Keratinocyte (primary cell): ENCODE results near the gene NCKAP1. TPM values are rescaled to one million over a fixed set of nuclear protein-coding genes. Genes with fewer than 3 reads are reported as not detected.

Experiments
- DNase-seq: peaks from one replicate; pipeline ENCODE4 v3.0.0-alpha.2; 2011; ENCODE audit warnings: low read depth, missing footprints, low spot score
- FAIRE-seq: peaks from 2 replicates; lab custom pipeline; 2011; peaks lifted over from hg19 to GRCh38; lab: Jason Lieb, UNC
- H2AFZ ChIP-seq: 2 replicates; pipeline ENCODE4 v1.6.0; 2012; ENCODE audit warnings: low read length, control low read depth, inconsistent platforms; ENCODE audit not compliant: control insufficient read depth
- H3K27ac ChIP-seq: 2 replicates; pipeline ENCODE4 v1.5.1; 2011; ENCODE audit warnings: low read length; ENCODE audit not compliant: control insufficient read depth, insufficient read depth
- H3K27me3 ChIP-seq: 3 replicates; pipeline ENCODE4 v1.6.0; 2011; ENCODE audit warnings: low read length; ENCODE audit not compliant: control insufficient read depth, insufficient read depth; ENCODE audit errors: extremely low read depth
- H3K36me3 ChIP-seq, 2 experiments: 2 replicates in 1 of 2; 3 replicates in 1 of 2; pipeline ENCODE4 v1.5.1; 2011; ENCODE audit warnings: low read length in 2 of 2, mild to moderate bottlenecking in 1 of 2; ENCODE audit not compliant: control insufficient read depth in 2 of 2, insufficient read depth in 2 of 2; ENCODE audit errors: extremely low read depth in 1 of 2
- H3K4me1 ChIP-seq: 3 replicates; pipeline ENCODE4 v1.5.1; 2011; ENCODE audit warnings: low read length; ENCODE audit not compliant: control insufficient read depth, insufficient read depth; ENCODE audit errors: extremely low read depth
- H3K4me2 ChIP-seq: 3 replicates; pipeline ENCODE4 v1.6.0; 2011; ENCODE audit warnings: low read depth, low read length; ENCODE audit not compliant: control insufficient read depth, insufficient read depth; ENCODE audit errors: extremely low read depth
- H3K4me3 ChIP-seq, 3 experiments: fragments of 200-600 bp in 1 of 3; sonication (generic) in 1 of 3; 2 replicates in 2 of 3; 3 replicates in 1 of 3; pipeline ENCODE4 v1.5.1; 2011 to 2016; ENCODE audit warnings: low read length in 3 of 3, mild to moderate bottlenecking in 3 of 3, control low read depth in 2 of 3, inconsistent platforms in 1 of 3, low read depth in 1 of 3, mixed read lengths in 1 of 3, mixed run types in 1 of 3, moderate library complexity in 1 of 3; ENCODE audit not compliant: control insufficient read depth in 2 of 3, insufficient read depth in 2 of 3; ENCODE audit errors: extremely low read depth in 1 of 3
- H3K79me2 ChIP-seq: 2 replicates; pipeline ENCODE4 v1.6.0; 2012; ENCODE audit warnings: low read length; ENCODE audit not compliant: control insufficient read depth, insufficient read depth
- H3K9ac ChIP-seq: 3 replicates; pipeline ENCODE4 v1.6.0; 2011; ENCODE audit warnings: low read length; ENCODE audit not compliant: control insufficient read depth, insufficient read depth; ENCODE audit errors: extremely low read depth
- H3K9me1 ChIP-seq: 3 replicates; pipeline ENCODE4 v1.6.0; 2011; ENCODE audit warnings: low read length; ENCODE audit not compliant: control insufficient read depth, insufficient read depth; ENCODE audit errors: extremely low read depth
- H3K9me3 ChIP-seq: 2 replicates; pipeline ENCODE4 v1.5.1; 2012; ENCODE audit warnings: low read depth, low read length; ENCODE audit not compliant: control insufficient read depth
- H4K20me1 ChIP-seq: 3 replicates; pipeline ENCODE4 v1.6.0; 2011; ENCODE audit warnings: low read length; ENCODE audit not compliant: control insufficient read depth, insufficient read depth; ENCODE audit errors: extremely low read depth
- CTCF ChIP-seq, 3 experiments: IDR thresholded peaks in 1 of 3; conservative IDR thresholded peaks in 1 of 3; optimal IDR thresholded peaks in 1 of 3; 2 replicates in 2 of 3; 3 replicates in 1 of 3; pipeline versions ENCODE3 to v1.5.1; 2011; ENCODE audit warnings: low read length in 3 of 3, mild to moderate bottlenecking in 3 of 3, moderate library complexity in 2 of 3, control low read depth in 1 of 3, inconsistent platforms in 1 of 3; ENCODE audit not compliant: insufficient read depth in 2 of 3; ENCODE audit errors: extremely low read depth in 1 of 3
- EZH2 ChIP-seq: IDR thresholded peaks from one replicate; pipeline ENCODE4 v1.6.1; 2012; ENCODE audit warnings: inconsistent platforms, mild to moderate bottlenecking, low read length, moderate library complexity
- dilution Hi-C: fragments of 300-500 bp; cut with MboI; formaldehyde crosslinking; loops from one replicate; pipeline ENCODE4 v1.7.0; 2020; ENCODE audit warnings: low sequenced_read_pairs; ENCODE audit not compliant: extremely low pct_ligation_motif_present
- polyA plus RNA-seq, 5 experiments: library from polyadenylated mRNA; depleted of rRNA in 3 of 5; stranded (reverse) in 3 of 5; stranded (forward) in 1 of 5; unstranded in 1 of 5; fragments of >200 nt; gene quantifications; 1 replicate in 1 of 5; 2 replicates in 3 of 5; 3 replicates in 1 of 5; pipeline versions ENCODE4 v1.2.1 to v1.2.3, GENCODE V29; 2011 to 2012; ENCODE audit warnings: missing spikeins in 2 of 5, low read depth in 1 of 5, low replicate concordance in 1 of 5

Gene NCKAP1
- polyA plus RNA-seq, 1 donor (not counting 4 experiments of a cell fraction or from before 2014, with no cell fraction given) = 207 TPM

DNA sequence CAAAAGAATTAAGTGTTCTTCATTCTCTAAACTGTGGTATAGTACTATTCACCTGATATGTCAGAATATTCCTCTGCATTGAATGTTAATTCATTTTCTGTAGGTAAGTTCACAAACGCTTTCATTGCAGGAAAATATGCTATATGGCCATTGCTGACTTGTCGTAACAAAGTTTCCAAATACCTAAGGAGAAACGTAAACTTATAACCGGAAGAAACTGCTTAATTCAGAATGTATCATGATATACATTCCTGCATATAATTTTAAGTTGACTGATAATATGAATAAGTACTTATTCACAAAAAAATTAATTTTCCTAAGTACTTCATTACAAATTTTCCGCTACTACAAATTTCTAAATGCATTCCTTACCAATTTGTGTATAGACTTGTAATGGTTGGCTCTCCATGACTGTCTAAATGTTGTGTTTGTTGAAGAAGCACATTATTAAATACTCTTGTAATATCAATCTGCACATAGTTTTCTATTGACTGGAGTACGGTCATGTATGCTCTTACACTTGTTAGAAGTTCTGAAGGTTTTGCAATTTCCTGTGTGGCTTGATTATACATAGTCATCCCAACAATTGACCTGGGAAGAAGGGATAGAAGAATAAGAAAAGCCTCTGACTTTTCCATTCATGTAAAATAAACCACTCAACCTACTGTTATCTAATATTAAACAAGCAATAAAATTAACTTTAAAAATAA is 85.4 kb downstream of the NCKAP1 start:
- no peak overlapping the region for H3K4me2 ChIP-seq

GRCh38 chr2:182951948-182952663 is 86.2 kb downstream of the NCKAP1 start:
- H3K9ac ChIP-seq = no peak overlapping the region
- no peaks in the 10 kb centered on the region for H3K27me3 ChIP-seq
- H3K4me3 ChIP-seq = no peak overlapping the region
- H2AFZ ChIP-seq = no peak overlapping the region
- H4K20me1 ChIP-seq = no peaks in the 10 kb centered on the region
- dilution Hi-C loops = no loop called here
- no peak overlapping the region for H3K4me2 ChIP-seq
- DNase-seq = no peak
- TF ChIP-seq CTCF (optimal IDR thresholded peaks at IDR 0.05 in 1 of 3, IDR thresholded peaks at IDR 0.05 in 1 of 3, conservative IDR thresholded peaks at IDR 0.05 in 1 of 3; ENCODE audit: extremely low read depth in 1 of 3, insufficient read depth in 2 of 3, low read length in 3 of 3) (no peak), EZH2 (no peak)
- H3K4me1 ChIP-seq = peaks cover 11% of the 10 kb centered on the region
- FAIRE-seq = no peak
- H3K27ac ChIP-seq = no peak overlapping the region
- H3K79me2 ChIP-seq = peaks cover 2% of the 10 kb centered on the region
- no peaks in the 10 kb centered on the region for H3K9me3 ChIP-seq
- H3K9me1 ChIP-seq = no peaks in the 10 kb centered on the region
- H3K36me3 ChIP-seq = peaks cover 7 to 25% of the 10 kb centered on the region in 2 experiments

More for the DNA sequence above, 85.4 kb downstream of the NCKAP1 start:
- H3K27me3 ChIP-seq = no peaks in the 10 kb centered on the region
- no peaks in the 10 kb centered on the region for H3K9me1 ChIP-seq
- H3K79me2 ChIP-seq = peaks cover 2% of the 10 kb centered on the region
- H4K20me1 ChIP-seq = no peaks in the 10 kb centered on the region
- H3K4me1 ChIP-seq = peaks cover 11% of the 10 kb centered on the region
- H3K36me3 ChIP-seq = peaks cover 9 to 30% of the 10 kb centered on the region in 2 experiments
- no peak overlapping the region for H3K27ac ChIP-seq
- no peak overlapping the region for H2AFZ ChIP-seq
- FAIRE-seq = no peak
- H3K9me3 ChIP-seq = no peaks in the 10 kb centered on the region
- no peak for TF ChIP-seq CTCF (optimal IDR thresholded peaks at IDR 0.05 in 1 of 3, IDR thresholded peaks at IDR 0.05 in 1 of 3, conservative IDR thresholded peaks at IDR 0.05 in 1 of 3; ENCODE audit: extremely low read depth in 1 of 3, insufficient read depth in 2 of 3, low read length in 3 of 3)
- no peak for TF ChIP-seq EZH2
- dilution Hi-C loops = no loop called here
- H3K4me3 ChIP-seq = no peak overlapping the region
- H3K9ac ChIP-seq = no peak overlapping the region
- no peak for DNase-seq
